GM21360 (cell line): ENCODE data around the gene PRAMEF8.
"Not testable (repeated sequence)": the region's sequence is repeated elsewhere in the genome, so short reads cannot be mapped to it uniquely, and the experiment has no call there.

ENCODE experiments used
- ATAC-seq: cut with Tn5 transposase; IDR thresholded peaks from one replicate; pipeline ENCODE4 v1.9.1; 2021; ENCODE audit warnings: mild to moderate bottlenecking, moderate library complexity; ENCODE audit not compliant: unreplicated experiment

The PRAMEF8 gene

GRCh38 chr1:13285037-13285436 is at the start of gene PRAMEF8:
Gene PRAMEF8 (minus strand): TSS chr1:13285137. CDS start chr1:13284091, 1,046 bp downstream.
- ATAC-seq, result not testable (repeated sequence)

- ATAC-seq, result not testable (repeated sequence)
Measured at GRCh38 chr1:13315281-13315680, 30.3 kb upstream of the PRAMEF8 start, which contains the start of gene PRAMEF15. Gene PRAMEF15 (plus strand): TSS chr1:13315581. CDS start chr1:13318408, 2,827 bp downstream.

GRCh38 chr1:13303239-13303638 is 18.3 kb upstream of the PRAMEF8 start, which contains the start of gene PRAMEF33:
Gene PRAMEF33 (plus strand): TSS chr1:13303539. CDS start chr1:13305955, 2,416 bp downstream.
- ATAC-seq, result not testable (repeated sequence)

- ATAC-seq, result not testable (repeated sequence)
Measured at GRCh38 chr1:13302197-13302596, 17.3 kb upstream of the PRAMEF8 start.

- ATAC-seq, result not testable (repeated sequence)
Measured at GRCh38 chr1:13298699-13299098, 13.8 kb upstream of the PRAMEF8 start.

- not testable (repeated sequence) for ATAC-seq
Measured at GRCh38 chr1:13297216-13297931, 12.4 kb upstream of the PRAMEF8 start.

GRCh38 chr1:13289030-13289429 is 4.1 kb upstream of the PRAMEF8 start:
- not testable (repeated sequence) for ATAC-seq

- not testable (repeated sequence) for ATAC-seq
Measured at GRCh38 chr1:13279617-13280016, 5.3 kb downstream of the PRAMEF8 start.

GRCh38 chr1:13277016-13277415 is 7.9 kb downstream of the PRAMEF8 start:
- ATAC-seq, result not testable (repeated sequence)

- ATAC-seq, result not testable (repeated sequence)
Measured at GRCh38 chr1:13265124-13265523, 19.8 kb downstream of the PRAMEF8 start.

- not testable (repeated sequence) for ATAC-seq
Measured at GRCh38 chr1:13253898-13254297, 31.0 kb downstream of the PRAMEF8 start, which contains the start of gene PRAMEF5. Gene PRAMEF5 (plus strand): TSS chr1:13254198. CDS start chr1:13259269, 5,071 bp downstream.

GRCh38 chr1:13247122-13247521 is 37.8 kb downstream of the PRAMEF8 start:
- not testable (repeated sequence) for ATAC-seq

GRCh38 chr1:13246554-13246871 is 38.4 kb downstream of the PRAMEF8 start:
- not testable (repeated sequence) for ATAC-seq

- not testable (repeated sequence) for ATAC-seq
Measured at GRCh38 chr1:13245841-13246553, 38.9 kb downstream of the PRAMEF8 start.

- not testable (repeated sequence) for ATAC-seq
Measured at GRCh38 chr1:13243536-13244263, 41.2 kb downstream of the PRAMEF8 start.

GRCh38 chr1:13239633-13240032 is 45.3 kb downstream of the PRAMEF8 start:
- ATAC-seq, result not testable (repeated sequence)

GRCh38 chr1:13237572-13237971 is 47.4 kb downstream of the PRAMEF8 start:
- ATAC-seq, result not testable (repeated sequence)

GRCh38 chr1:13234057-13234456 is 50.9 kb downstream of the PRAMEF8 start:
- ATAC-seq, result not testable (repeated sequence)

- not testable (repeated sequence) for ATAC-seq
Measured at GRCh38 chr1:13232056-13232455, 52.9 kb downstream of the PRAMEF8 start.
